Nephron (organoid): Measurements from ENCODE around the gene LRRC4B.
"Not testable (repeated sequence)": the region's sequence is repeated elsewhere in the genome, so short reads cannot be mapped to it uniquely, and the experiment has no call there.

Source experiments
- H3K27ac Mint-ChIP-seq, 3 experiments: 2 replicates each; pipeline ENCODE4 v1.8.0; 2020; ENCODE audit warnings: mixed read lengths in 3 of 3, mild to moderate bottlenecking in 2 of 3, moderate library complexity in 1 of 3
- H3K27me3 Mint-ChIP-seq: 2 replicates; pipeline ENCODE4 v1.8.0; 2021; ENCODE audit warnings: low read depth, mild to moderate bottlenecking, moderate library complexity, mixed read lengths
- H3K36me3 Mint-ChIP-seq: 2 replicates; pipeline ENCODE4 v1.8.0; 2020; ENCODE audit warnings: low read depth, mixed read lengths
- H3K4me1 Mint-ChIP-seq: 2 replicates; pipeline ENCODE4 v1.8.0; 2020; ENCODE audit warnings: mixed read lengths
- H3K4me3 Mint-ChIP-seq, 3 experiments: 2 replicates each; pipeline ENCODE4 v1.8.0; 2020; ENCODE audit warnings: mild to moderate bottlenecking in 3 of 3, mixed read lengths in 3 of 3, moderate library complexity in 2 of 3
- H3K9me3 Mint-ChIP-seq: 2 replicates; pipeline ENCODE4 v1.8.0; 2020; ENCODE audit warnings: mixed read lengths
- CTCF ChIP-seq, 3 experiments: fragments of 200-600 bp; sonication (generic); IDR thresholded peaks; one replicate each; pipeline ENCODE4 v1.5.0; 2021; ENCODE audit warnings: antibody characterized with exemption in 3 of 3; ENCODE audit not compliant: unreplicated experiment in 3 of 3

LRRC4B gene

GRCh38 chr19:50531171-50531612, 37.0 kb downstream of the LRRC4B start:
- Mint-ChIP-seq H3K9me3 (peaks cover 20% of the 10 kb centered on the region), H3K36me3 (peaks cover 43% of the 10 kb centered on the region), H3K27ac (no peak overlapping the region), H3K4me3 (no peak overlapping the region), H3K4me1 (no peaks in the 10 kb centered on the region), H3K27me3 (no peaks in the 10 kb centered on the region)
- TF ChIP-seq CTCF (IDR thresholded peaks at IDR 0.05; ENCODE audit: unreplicated experiment in 3 of 3) = no peak

- not testable (repeated sequence) for H3K27me3 Mint-ChIP-seq, H3K4me1 Mint-ChIP-seq, H3K4me3 Mint-ChIP-seq, H3K27ac Mint-ChIP-seq, H3K9me3 Mint-ChIP-seq
- H3K36me3 Mint-ChIP-seq = peaks cover 23% of the 10 kb centered on the region
These were observed 40.2 kb downstream of the LRRC4B start for GRCh38 chr19:50528052-50528451.

- Mint-ChIP-seq H3K27me3 (peaks cover 3% of the 10 kb centered on the region), H3K4me1 (no peaks in the 10 kb centered on the region), H3K36me3 (peaks cover 17% of the 10 kb centered on the region), H3K27ac (no peak overlapping the region), H3K9me3 (no peaks in the 10 kb centered on the region), H3K4me3 (no peak overlapping the region)
- TF ChIP-seq CTCF (IDR thresholded peaks at IDR 0.05; ENCODE audit: unreplicated experiment in 3 of 3) = no peak
These were observed 45.4 kb downstream of the LRRC4B start for GRCh38 chr19:50522881-50523280.

GRCh38 chr19:50520822-50521465, 47.3 kb downstream of the LRRC4B start:
- no peak overlapping the region for H3K4me3 Mint-ChIP-seq
- TF ChIP-seq CTCF (IDR thresholded peaks at IDR 0.05; ENCODE audit: unreplicated experiment in 3 of 3) = no peak
- no peak overlapping the region for H3K27ac Mint-ChIP-seq
- H3K36me3 Mint-ChIP-seq = peaks cover 13% of the 10 kb centered on the region
- H3K27me3 Mint-ChIP-seq = peaks cover under 1% of the 10 kb centered on the region
- no peaks in the 10 kb centered on the region for H3K4me1 Mint-ChIP-seq
- H3K9me3 Mint-ChIP-seq = no peaks in the 10 kb centered on the region

GRCh38 chr19:50519006-50519575, 49.1 kb downstream of the LRRC4B start:
- no peaks in the 10 kb centered on the region for H3K4me1 Mint-ChIP-seq
- no peak overlapping the region for H3K4me3 Mint-ChIP-seq
- no peak for TF ChIP-seq CTCF (IDR thresholded peaks at IDR 0.05; ENCODE audit: unreplicated experiment in 3 of 3)
- H3K9me3 Mint-ChIP-seq = no peaks in the 10 kb centered on the region
- H3K36me3 Mint-ChIP-seq = peaks cover 10% of the 10 kb centered on the region
- no peak overlapping the region for H3K27ac Mint-ChIP-seq
- no peaks in the 10 kb centered on the region for H3K27me3 Mint-ChIP-seq

- Mint-ChIP-seq H3K9me3 (no peaks in the 10 kb centered on the region), H3K27ac (no peak overlapping the region), H3K4me1 (no peaks in the 10 kb centered on the region), H3K36me3 (peaks cover 10% of the 10 kb centered on the region), H3K27me3 (no peaks in the 10 kb centered on the region), H3K4me3 (no peak overlapping the region)
- TF ChIP-seq CTCF (IDR thresholded peaks at IDR 0.05; ENCODE audit: unreplicated experiment in 3 of 3) = no peak
These were observed 49.9 kb downstream of the LRRC4B start for GRCh38 chr19:50518091-50519005.
